HUES6 (cell line): ENCODE data around the gene SRD5A2.
A peak's percentile ranks its signal among the peaks of the same experiment; 100 is the strongest.

Experiments
- H3K27ac ChIP-seq: 2 replicates; pipeline ENCODE4 v1.7.0; 2013; ENCODE audit warnings: low read depth, mild to moderate bottlenecking, low read length, inconsistent platforms
- H3K27me3 ChIP-seq: 2 replicates; pipeline ENCODE4 v1.6.1; 2013; ENCODE audit warnings: low read length; ENCODE audit not compliant: control insufficient read depth, insufficient read depth
- H3K36me3 ChIP-seq: 2 replicates; pipeline ENCODE4 v1.6.1; 2013; ENCODE audit warnings: low read length; ENCODE audit not compliant: control insufficient read depth, insufficient read depth
- H3K4me1 ChIP-seq: 2 replicates; pipeline ENCODE4 v1.6.1; 2013; ENCODE audit warnings: low read length; ENCODE audit not compliant: control insufficient read depth, insufficient read depth
- H3K4me3 ChIP-seq: 2 replicates; pipeline ENCODE4 v1.5.1; 2013; ENCODE audit warnings: low read depth, low read length
- H3K9ac ChIP-seq: one replicate; pipeline ENCODE4 v1.6.1; 2013; ENCODE audit warnings: mild to moderate bottlenecking, low read length
- H3K9me3 ChIP-seq: 2 replicates; pipeline ENCODE4 v1.6.1; 2013; ENCODE audit warnings: low read depth, low read length; ENCODE audit not compliant: control insufficient read depth, insufficient read depth

The SRD5A2 gene, protein sequence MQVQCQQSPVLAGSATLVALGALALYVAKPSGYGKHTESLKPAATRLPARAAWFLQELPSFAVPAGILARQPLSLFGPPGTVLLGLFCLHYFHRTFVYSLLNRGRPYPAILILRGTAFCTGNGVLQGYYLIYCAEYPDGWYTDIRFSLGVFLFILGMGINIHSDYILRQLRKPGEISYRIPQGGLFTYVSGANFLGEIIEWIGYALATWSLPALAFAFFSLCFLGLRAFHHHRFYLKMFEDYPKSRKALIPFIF

DNA sequence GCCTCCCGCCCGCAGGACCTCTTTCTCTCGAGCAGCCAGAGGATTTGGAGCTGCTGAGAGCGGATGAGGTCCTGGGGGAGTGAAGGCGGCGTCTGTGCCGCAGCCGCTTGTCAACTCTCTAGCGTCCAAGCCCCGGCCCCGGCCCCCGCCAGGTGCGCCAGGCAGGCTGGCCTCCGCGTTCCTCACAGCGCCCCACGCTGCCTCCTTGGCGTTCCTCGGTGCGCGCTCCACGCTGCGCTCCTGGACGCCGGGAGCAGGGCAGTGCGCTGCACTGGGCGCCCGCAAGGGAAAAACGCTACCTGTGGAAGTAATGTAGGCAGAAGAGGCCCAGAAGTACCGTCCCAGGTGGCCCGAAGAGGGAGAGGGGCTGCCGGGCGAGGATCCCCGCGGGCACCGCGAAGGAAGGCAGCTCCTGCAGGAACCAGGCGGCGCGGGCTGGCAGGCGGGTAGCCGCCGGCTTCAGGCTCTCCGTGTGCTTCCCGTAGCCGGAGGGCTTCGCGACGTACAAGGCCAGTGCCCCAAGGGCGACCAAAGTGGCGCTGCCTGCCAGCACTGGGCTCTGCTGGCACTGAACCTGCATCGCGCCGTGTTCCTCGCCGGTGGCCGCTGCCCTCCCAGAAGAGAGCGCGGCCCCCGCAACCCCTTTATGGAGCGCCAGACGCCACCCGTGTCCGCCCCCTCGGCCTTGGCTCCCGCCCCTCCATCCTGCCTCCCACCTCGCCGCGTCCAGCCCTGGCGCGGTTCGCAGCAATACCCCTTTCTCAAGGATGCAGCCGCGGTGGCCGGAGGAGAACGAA, at the start of gene SRD5A2:
Gene SRD5A2, minus strand, starts transcription at position 618 of the 797 bp plus-strand sequence. Its CDS starts 38 bp downstream, at position 580.
- no peaks in the 10 kb centered on the region for H3K9me3 ChIP-seq
- no peaks in the 10 kb centered on the region for H3K4me1 ChIP-seq
- peaks cover 73% of the 10 kb centered on the region for H3K27me3 ChIP-seq
- H3K27ac ChIP-seq: no peak within 1 kb of the TSS
- H3K36me3 ChIP-seq: no peaks in the 10 kb centered on the region
- peak within 1 kb of the TSS; percentile 63 for H3K4me3 ChIP-seq
- no peak within 1 kb of the TSS for H3K9ac ChIP-seq

DNA sequence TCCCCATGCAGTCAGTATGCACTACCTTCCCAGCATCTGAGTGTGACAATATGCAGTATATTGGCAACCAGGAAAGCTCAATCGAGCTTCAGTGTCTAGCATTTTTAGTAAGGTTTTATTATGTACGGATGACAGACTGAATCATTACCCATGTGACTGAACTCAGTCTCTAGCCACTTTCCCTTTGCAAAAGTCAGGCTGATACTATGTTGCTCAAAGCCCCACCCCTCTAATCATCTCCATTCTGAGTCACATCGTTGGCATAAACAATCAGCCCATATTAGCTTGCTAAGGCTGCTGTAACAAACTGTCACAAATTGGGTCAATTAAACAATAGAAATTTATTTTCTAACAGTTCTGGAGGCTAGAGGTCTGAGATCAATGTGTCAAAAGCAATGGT, 25.8 kb upstream of the SRD5A2 start:
- Histone ChIP-seq H3K27ac (no peak overlapping the region), H3K4me3 (no peak overlapping the region), H3K36me3 (no peaks in the 10 kb centered on the region), H3K9me3 (peaks cover 7% of the 10 kb centered on the region), H3K9ac (no peak overlapping the region), H3K4me1 (no peaks in the 10 kb centered on the region), H3K27me3 (no peaks in the 10 kb centered on the region)

DNA sequence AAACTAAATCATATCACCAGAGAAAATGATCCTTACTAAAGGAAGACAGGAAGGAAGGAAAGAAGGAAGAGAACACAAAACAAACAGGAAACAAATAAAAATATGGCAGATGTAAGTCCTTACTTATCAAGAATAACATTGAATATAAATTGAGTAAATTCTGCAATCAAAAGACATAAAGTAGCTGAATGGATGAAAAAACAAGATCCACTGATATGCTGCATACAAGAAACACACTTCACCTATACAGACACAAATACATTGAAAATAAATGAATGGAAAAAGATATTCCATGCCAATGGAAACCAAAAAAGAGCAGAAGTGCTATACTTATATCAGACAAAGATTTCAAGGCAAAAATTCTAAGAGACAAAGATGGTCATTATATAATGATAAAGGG, 18.0 kb upstream of the SRD5A2 start:
- Histone ChIP-seq H3K27me3 (no peaks in the 10 kb centered on the region), H3K4me1 (no peaks in the 10 kb centered on the region), H3K36me3 (no peaks in the 10 kb centered on the region), H3K4me3 (no peak overlapping the region), H3K27ac (no peak overlapping the region), H3K9ac (no peak overlapping the region), H3K9me3 (peaks cover 5% of the 10 kb centered on the region; the same call in 1 of the 2 replicates)

DNA sequence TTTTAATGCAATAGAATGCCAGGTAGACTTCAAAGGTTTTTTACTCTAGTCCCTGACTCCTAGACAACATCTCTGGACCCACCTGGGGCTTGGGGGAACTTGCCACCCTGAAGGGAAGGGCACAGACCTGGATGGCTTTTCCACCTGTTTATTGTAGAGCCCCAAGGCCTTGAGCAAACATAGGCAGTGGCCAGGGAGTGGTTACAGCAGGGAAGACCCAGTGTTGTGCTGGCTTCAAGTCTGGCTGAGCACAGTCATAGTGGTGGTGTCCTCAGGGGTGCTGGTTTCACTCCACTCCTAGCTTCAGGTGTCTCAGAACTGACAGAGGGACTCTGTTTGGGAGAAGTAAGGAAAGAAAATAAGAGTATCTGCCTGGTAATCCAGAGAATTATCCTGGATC, 5.5 kb upstream of the SRD5A2 start:
- no peak overlapping the region for H3K27ac ChIP-seq
- no peaks in the 10 kb centered on the region for H3K4me1 ChIP-seq
- H3K36me3 ChIP-seq: no peaks in the 10 kb centered on the region
- no peak overlapping the region for H3K4me3 ChIP-seq
- no peaks in the 10 kb centered on the region for H3K9me3 ChIP-seq
- no peak overlapping the region for H3K9ac ChIP-seq
- H3K27me3 ChIP-seq: peaks cover 32% of the 10 kb centered on the region

DNA sequence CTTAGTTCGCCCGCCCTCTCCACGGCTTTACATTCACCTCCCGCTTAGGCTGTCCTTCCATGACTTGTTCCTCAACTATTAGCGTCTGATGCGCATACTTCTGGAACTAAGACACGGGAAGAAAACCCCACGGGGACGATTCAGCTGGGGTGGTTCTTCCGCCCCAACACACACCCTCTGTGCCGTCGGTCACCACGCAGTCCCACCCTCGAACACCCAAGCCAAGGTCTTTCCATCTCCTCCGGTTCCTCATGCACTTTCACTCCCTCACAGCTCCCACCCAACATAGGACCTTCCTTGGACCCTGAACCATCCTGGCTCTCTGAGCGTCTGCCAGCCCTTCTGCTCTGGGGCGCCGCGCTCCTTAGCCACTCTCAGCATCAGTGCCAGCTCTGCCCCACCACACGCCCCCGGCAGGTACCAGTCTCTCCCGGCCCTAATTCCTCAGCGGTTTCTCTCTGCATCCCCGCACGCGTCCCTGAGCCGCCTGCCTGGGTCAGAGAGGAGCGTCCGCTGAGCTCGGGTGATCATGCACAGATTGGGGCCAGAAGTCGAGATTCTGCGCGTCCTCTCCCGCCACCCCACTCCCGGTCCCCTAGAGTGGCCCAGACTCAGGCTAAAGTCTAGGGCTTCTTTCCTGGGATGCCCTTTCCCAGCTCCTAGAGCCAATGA, 522 bp upstream of the SRD5A2 start:
- H3K4me3 ChIP-seq: peak overlapping the region; percentile 63

DNA sequence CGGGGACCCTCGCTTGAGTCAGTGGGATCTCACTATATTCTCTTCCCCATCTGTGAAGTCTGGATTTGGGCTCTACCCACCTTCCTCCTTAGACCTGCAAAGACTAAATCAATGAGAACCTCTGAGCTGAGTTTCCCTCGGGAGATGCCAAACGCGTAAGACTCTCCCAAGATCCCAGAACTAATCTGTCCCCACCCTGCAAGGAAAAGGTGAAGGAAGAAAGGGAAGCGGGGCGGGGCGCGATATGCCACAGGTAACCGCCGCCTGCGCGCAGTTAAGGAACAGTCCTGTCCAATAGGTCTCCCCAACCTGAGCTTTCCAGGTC, 780 bp downstream of the SRD5A2 start:
- Histone ChIP-seq H3K4me1 (no peaks in the 10 kb centered on the region), H3K36me3 (no peaks in the 10 kb centered on the region), H3K27me3 (peaks cover 74% of the 10 kb centered on the region), H3K9ac (no peak overlapping the region), H3K9me3 (no peaks in the 10 kb centered on the region), H3K4me3 (peak overlapping the region; percentile 63), H3K27ac (no peak overlapping the region)

More for the DNA sequence above, 522 bp upstream of the SRD5A2 start:
- H3K9me3 ChIP-seq: no peaks in the 10 kb centered on the region
- no peaks in the 10 kb centered on the region for H3K4me1 ChIP-seq
- no peak overlapping the region for H3K27ac ChIP-seq
- no peaks in the 10 kb centered on the region for H3K36me3 ChIP-seq
- H3K9ac ChIP-seq: no peak overlapping the region
- H3K27me3 ChIP-seq: peaks cover 73% of the 10 kb centered on the region

DNA sequence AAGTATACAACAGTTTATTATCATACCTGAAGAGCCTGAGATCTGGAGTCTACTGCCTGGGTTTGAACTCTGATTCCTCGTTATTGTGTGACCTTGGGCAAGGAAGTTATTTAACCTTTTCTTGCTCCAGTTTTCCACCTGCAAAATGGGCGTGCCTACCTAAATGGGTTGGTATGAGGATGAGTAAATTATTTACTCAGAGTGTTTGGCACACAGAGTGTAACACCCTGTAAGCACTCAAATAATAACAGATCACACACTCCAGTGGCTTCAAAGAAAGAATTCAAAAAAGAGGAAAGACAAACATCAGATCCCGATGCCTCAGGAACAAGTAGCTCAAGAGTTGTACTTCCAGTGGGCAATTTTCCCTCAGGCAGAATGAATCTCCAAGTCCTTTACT, 2.4 kb downstream of the SRD5A2 start:
- Histone ChIP-seq H3K27ac (no peak overlapping the region), H3K9ac (no peak overlapping the region), H3K4me1 (no peaks in the 10 kb centered on the region), H3K9me3 (no peaks in the 10 kb centered on the region), H3K4me3 (no peak overlapping the region), H3K27me3 (peaks cover 68% of the 10 kb centered on the region), H3K36me3 (no peaks in the 10 kb centered on the region)

DNA sequence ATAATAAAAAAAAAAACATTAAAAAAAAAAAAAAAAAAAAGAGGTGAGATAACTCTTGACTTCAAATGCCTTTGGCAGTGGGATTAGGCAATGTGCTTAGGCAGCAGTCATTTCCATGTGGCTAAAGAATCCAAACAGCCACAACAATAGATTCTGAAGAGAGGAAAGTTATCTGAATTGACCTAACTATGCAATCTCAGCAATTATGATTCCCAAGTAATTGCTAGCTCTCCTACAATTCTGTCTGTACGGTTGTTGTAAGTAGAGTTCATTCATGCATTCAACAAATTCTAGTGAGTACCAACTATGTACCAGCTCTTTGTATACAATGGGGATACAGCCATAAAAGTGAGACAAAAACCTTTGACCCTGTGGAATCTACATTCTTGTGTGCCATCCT, 3.6 kb downstream of the SRD5A2 start:
- no peak overlapping the region for H3K9ac ChIP-seq
- 0 out of 2 replicates have a peak, but pooled peaks cover under 1% of the 10 kb centered on the region for H3K9me3 ChIP-seq
- no peak overlapping the region for H3K27ac ChIP-seq
- H3K27me3 ChIP-seq: peaks cover 56% of the 10 kb centered on the region
- no peaks in the 10 kb centered on the region for H3K4me1 ChIP-seq
- H3K36me3 ChIP-seq: no peaks in the 10 kb centered on the region
- no peak overlapping the region for H3K4me3 ChIP-seq

DNA sequence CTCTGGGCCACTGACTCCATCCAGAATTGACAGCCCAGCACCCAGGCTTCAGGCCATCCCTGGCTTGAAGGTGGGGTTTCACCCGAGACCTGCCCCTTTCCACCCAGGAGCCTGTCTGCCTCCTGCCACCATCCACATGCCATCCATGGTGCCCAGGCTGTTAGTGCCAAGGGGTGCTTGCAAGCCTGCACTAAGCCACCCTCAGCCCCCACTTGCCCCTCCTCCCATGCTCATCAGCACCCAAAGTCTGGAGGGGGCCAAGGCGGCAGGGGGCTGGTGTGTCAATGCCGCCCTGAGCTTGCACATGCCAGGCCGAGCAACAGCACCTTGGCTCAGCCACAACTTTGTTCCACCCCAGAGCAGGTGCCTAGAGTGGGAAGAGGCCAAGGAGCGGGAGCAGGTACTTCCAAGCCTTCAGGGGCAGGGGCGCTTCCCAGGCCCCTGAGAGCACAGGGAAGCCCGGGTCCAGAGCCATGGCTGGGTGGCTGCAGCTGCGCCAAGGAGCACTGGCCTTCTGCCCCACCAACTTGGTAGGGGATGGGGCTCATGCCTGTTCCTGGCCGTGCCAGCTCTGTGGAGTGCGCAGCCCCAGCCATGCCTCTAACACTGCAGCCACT, 12.0 kb downstream of the SRD5A2 start:
- 0 out of 2 replicates have a peak, but pooled peaks cover 4% of the 10 kb centered on the region for H3K9me3 ChIP-seq
- no peak overlapping the region for H3K9ac ChIP-seq
- H3K27me3 ChIP-seq: peaks cover 10% of the 10 kb centered on the region
- H3K4me3 ChIP-seq: no peak overlapping the region
- no peaks in the 10 kb centered on the region for H3K4me1 ChIP-seq
- no peaks in the 10 kb centered on the region for H3K36me3 ChIP-seq
- no peak overlapping the region for H3K27ac ChIP-seq

DNA sequence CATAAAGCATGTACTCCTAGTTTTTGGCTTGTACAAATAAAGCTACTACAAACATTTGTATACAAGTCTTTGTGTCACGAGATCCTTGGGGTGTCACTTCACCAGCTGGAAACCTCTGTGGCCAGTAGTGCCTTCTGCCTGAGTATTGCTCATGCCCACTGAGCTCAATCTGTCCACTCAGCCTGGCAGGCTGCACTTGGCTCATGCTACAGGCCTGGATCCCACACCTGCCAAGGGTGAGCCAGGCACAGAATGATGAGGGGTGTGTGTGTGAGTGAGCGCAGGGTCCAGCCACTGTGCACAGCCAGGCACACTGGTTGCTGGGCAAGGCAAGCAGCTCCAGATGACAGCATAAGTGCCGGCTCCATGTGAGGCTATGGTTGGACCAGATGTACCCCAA, 13.1 kb downstream of the SRD5A2 start:
- H3K27me3 ChIP-seq: peaks cover 15% of the 10 kb centered on the region
- 0 out of 2 replicates have a peak, but pooled peaks cover 4% of the 10 kb centered on the region for H3K9me3 ChIP-seq
- no peaks in the 10 kb centered on the region for H3K4me1 ChIP-seq
- H3K36me3 ChIP-seq: no peaks in the 10 kb centered on the region
- H3K9ac ChIP-seq: no peak overlapping the region
- H3K27ac ChIP-seq: no peak overlapping the region
- H3K4me3 ChIP-seq: no peak overlapping the region
